Activated naive CD4-positive, alpha-beta T cell treated with anti-CD3 and anti-CD28 coated beads, Interleukin-2, amount 50 U/mL, for 72 hours (primary cell): ENCODE measurements around the gene RNF166. TPM values are rescaled to one million over a fixed set of nuclear protein-coding genes. Genes with fewer than 3 reads are reported as not detected.

ENCODE experiments used
- ATAC-seq, 2 donors: fragments of 150-1000 bp; cut with Tn5 transposase; 2 replicates each; pipeline ENCODE4 v1.10.0; 2021; ENCODE audit warnings: mild to moderate bottlenecking in 2 of 2, moderate library complexity in 2 of 2
- DNase-seq, 2 donors: peaks; one replicate each; pipeline ENCODE4 v3.0.0; 2021 to 2022; ENCODE audit warnings: low spot score in 2 of 2
- H3K27ac Mint-ChIP-seq, 2 donors: one replicate each; pipeline ENCODE4 v1.8.0; 2022; ENCODE audit warnings: mild to moderate bottlenecking in 2 of 2, mixed read lengths in 2 of 2
- H3K36me3 Mint-ChIP-seq, 2 donors: one replicate each; pipeline ENCODE4 v1.8.0; 2022; ENCODE audit warnings: mixed read lengths in 2 of 2
- H3K9me3 Mint-ChIP-seq, 2 donors: one replicate each; pipeline ENCODE4 v1.8.0; 2022; ENCODE audit warnings: mixed read lengths in 2 of 2
- total RNA-seq, 2 donors: library from RNA; stranded (reverse); gene quantifications; one replicate each; pipeline ENCODE4 v1.2.3, GENCODE V29; 2022

The RNF166 gene
- total RNA-seq, 2 donors from 2014 or later: 47.5 to 82.5 TPM

GRCh38 chr16:88650749-88651275 is 55.4 kb downstream of the RNF166 start, which contains the start of gene CYBA:
Gene CYBA (minus strand): TSS chr16:88651053. CDS start chr16:88651013, 40 bp downstream.
- ATAC-seq (peak; percentile 83 to 93), DNase-seq (peak; percentile 88 to 93)
- Mint-ChIP-seq H3K36me3 (peaks cover 5 to 10% of the 10 kb centered on the region in 2 donors), H3K9me3 (no peaks in the 10 kb centered on the region), H3K27ac (peak within 1 kb of the TSS; percentile 90 to 94)

GRCh38 chr16:88649924-88650748 is 56.1 kb downstream of the RNF166 start:
- ATAC-seq: peak in 1 of 2 donors; percentile 1
- DNase-seq: peak in 1 of 2 donors; percentile 43
- H3K9me3 Mint-ChIP-seq: no peaks in the 10 kb centered on the region
- peak overlapping the region in 1 of 2 donors; percentile 90 for H3K27ac Mint-ChIP-seq
- H3K36me3 Mint-ChIP-seq: peaks cover 5 to 10% of the 10 kb centered on the region in 2 donors

GRCh38 chr16:88649195-88649923 is 56.8 kb downstream of the RNF166 start:
- Mint-ChIP-seq H3K36me3 (peaks cover 5 to 6% of the 10 kb centered on the region in 2 donors), H3K9me3 (no peaks in the 10 kb centered on the region), H3K27ac (peak overlapping the region; percentile 65 to 72)
- ATAC-seq: no peak
- DNase-seq: no peak

GRCh38 chr16:88647178-88648070 is 58.8 kb downstream of the RNF166 start:
- peaks cover 5 to 6% of the 10 kb centered on the region in 2 donors for H3K36me3 Mint-ChIP-seq
- H3K9me3 Mint-ChIP-seq: no peaks in the 10 kb centered on the region
- ATAC-seq (no peak), DNase-seq (no peak)
- no peak overlapping the region for H3K27ac Mint-ChIP-seq

Other genes with a start within 250 kb of the RNF166 start
- gene ZC3H18, start 136.0 kb downstream of the RNF166 start, total RNA-seq: 10 to 100 TPM; 70.3 to 71.9 TPM
- not detected for gene IL17C, start 67.8 kb downstream of the RNF166 start, total RNA-seq
- gene CYBA, start 55.4 kb downstream of the RNF166 start, total RNA-seq: 100 to 1,000 TPM; 112 to 267 TPM
- 10 to 100 TPM; 91.6 to 96.1 TPM for gene MVD, start 43.3 kb downstream of the RNF166 start, total RNA-seq
- gene SNAI3, start 19.9 kb downstream of the RNF166 start, total RNA-seq: 1 to 10 TPM; 5.4 to 6.4 TPM
- gene CTU2, start 95 bp upstream of the RNF166 start, total RNA-seq: 10 to 100 TPM; 32.2 to 35.5 TPM
- gene PIEZO1, start 78.8 kb upstream of the RNF166 start, total RNA-seq: 100 to 1,000 TPM in 1 of 2 donors, 10 to 100 TPM in 1; 55.7 to 128 TPM
- 100 to 1,000 TPM; 145 to 240 TPM for gene CDT1, start 97.4 kb upstream of the RNF166 start, total RNA-seq
- 100 to 1,000 TPM; 145 to 168 TPM for gene APRT, start 105.5 kb upstream of the RNF166 start, total RNA-seq
- 10 to 100 TPM; 29.3 to 50.3 TPM for gene GALNS, start 150.5 kb upstream of the RNF166 start, total RNA-seq
- gene TRAPPC2L, start 150.7 kb upstream of the RNF166 start, total RNA-seq: 10 to 100 TPM; 36.0 to 63.5 TPM
- gene PABPN1L, start 160.3 kb upstream of the RNF166 start, total RNA-seq: not detected